Right lobe of liver (tissue), 6 donors: ENCODE results near the gene ABCA9. TPM values are rescaled to one million over a fixed set of nuclear protein-coding genes. Genes with fewer than 3 reads are reported as not detected.
"Not testable (repeated sequence)": the region's sequence is repeated elsewhere in the genome, so short reads cannot be mapped to it uniquely, and the experiment has no call there.

Experiments
- ATAC-seq, 4 donors: fragments of 200-7000 bp; cut with Tn5 transposase; one replicate each; pipeline ENCODE4 v1.9.1; 2020; ENCODE audit warnings: mild to moderate bottlenecking in 4 of 4, moderate library complexity in 4 of 4
- DNase-seq, 3 donors: peaks; one replicate each; pipeline ENCODE4 v3.0.0-alpha.2; 2020
- H3K27ac ChIP-seq, 3 donors: fragments of 200-600 bp; one replicate each; pipeline ENCODE4 v1.8.0; 2022
- H3K27me3 ChIP-seq, 2 donors: fragments of 200-600 bp; one replicate each; pipeline ENCODE4 v1.8.0; 2022
- H3K36me3 ChIP-seq, 4 donors: fragments of 200-600 bp; sonication (generic) in 1 of 4; one replicate each; pipeline versions ENCODE4 v1.5.1 to v1.8.0; 2017 to 2022; ENCODE audit warnings: control low read depth in 1 of 4
- H3K4me1 ChIP-seq, 4 donors: fragments of 200-600 bp; sonication (generic) in 1 of 4; one replicate each; pipeline versions ENCODE4 v1.5.1 to v1.8.0; 2017 to 2022; ENCODE audit warnings: control low read depth in 1 of 4
- H3K4me3 ChIP-seq, 3 donors: fragments of 200-600 bp; one replicate each; pipeline ENCODE4 v1.8.0; 2022
- H3K9me3 ChIP-seq, 4 donors: fragments of 200-600 bp; sonication (generic) in 1 of 4; one replicate each; pipeline versions ENCODE4 v1.5.1 to v1.8.0; 2017 to 2022; ENCODE audit warnings: control low read depth in 1 of 4
- CTCF ChIP-seq, 4 donors: fragments of 200-600 bp in 3 of 4; fragments of 450-650 bp in 1 of 4; IDR thresholded peaks; one replicate each; pipeline versions ENCODE4 v1.5.1 to v1.8.0; 2016 to 2022; ENCODE audit warnings: antibody characterized with exemption in 4 of 4, mild to moderate bottlenecking in 2 of 4
- POLR2A ChIP-seq: fragments of 450-650 bp; IDR thresholded peaks from one replicate; pipeline ENCODE4 v1.6.1; 2017; ENCODE audit warnings: antibody characterized with exemption, mild to moderate bottlenecking
- WGBS: methylation state at CpG from one replicate; pipeline ENCODE4 v1.1.6; 2018; ENCODE audit warnings: low coverage, low lambda C conversion rate; ENCODE audit not compliant: insufficient coverage; ENCODE audit errors: missing lambda C conversion rate; 5-methylcytosine and 5-hydroxymethylcytosine counted together
- intact Hi-C, 2 donors: fragments of 100-400 bp; cut with DNase I; formaldehyde crosslinking; loops; one replicate each; pipeline versions ENCODE4 v1.11.2 to v1.14.1; 2022
- total RNA-seq, 6 experiments: library from RNA; depleted of rRNA in 2 of 6; stranded (reverse); fragments of >200 nt in 2 of 6; fragmentation: NEBNext Ultra II Directional in 3 of 6; extraction: Animal tissue kit (Norgen Biotek cat#: 25700) in 3 of 6; gene quantifications; one replicate each; pipeline versions ENCODE4 v1.1.0 to v1.2.4, GENCODE V29; 2016 to 2023
- donor health status: DM: no; HTN: yes; CAD: no.
- donor health status: DM: no; HTN: no; CAD: no.
- donor health status: DM: no; HTN: no; CAD: no.
- donor health status: DM: no; HTN: yes; CAD: no.
- donor health status: DM: no; HTN: yes; CAD: no.

ABCA9 gene
- total RNA-seq, 6 experiments from 2014 or later = 4.9 to 19.4 (median 8.8) TPM

GRCh38 chr17:68972119-68972704 is 88.5 kb downstream of the ABCA9 start:
- Histone ChIP-seq H3K27ac (peak overlapping the region in 2 of 3 donors; percentile 35 to 53), H3K9me3 (no peaks in the 10 kb centered on the region), H3K4me3 (no peak overlapping the region), H3K4me1 (peaks cover 0 to 6% (median 0%) of the 10 kb centered on the region in 4 donors), H3K27me3 (no peaks in the 10 kb centered on the region), H3K36me3 (peaks cover 0 to 26% (median 1%) of the 10 kb centered on the region in 4 donors)
- DNase-seq (no peak), ATAC-seq (peak; percentile 81 to 91 (median 86))
- TF ChIP-seq CTCF (IDR thresholded peaks at IDR 0.05) (peak; percentile 69 to 82 (median 76)), POLR2A (no peak)
- WGBS = 44% methylated on average over 4 of the region's 4 CpGs
- intact Hi-C loops = no loop called here

- Histone ChIP-seq H3K9me3 (no peaks in the 10 kb centered on the region), H3K27me3 (no peaks in the 10 kb centered on the region), H3K36me3 (no peaks in the 10 kb centered on the region), H3K27ac (no peak overlapping the region), H3K4me1 (peaks cover 0 to 6% (median 0%) of the 10 kb centered on the region in 4 donors), H3K4me3 (no peak overlapping the region)
- 68% methylated on average over 5 of the region's 5 CpGs for WGBS
- intact Hi-C loops = no loop called here
- TF ChIP-seq CTCF (IDR thresholded peaks at IDR 0.05) = no peak
- no peak for TF ChIP-seq POLR2A
- no peak for ATAC-seq
- no peak for DNase-seq
These were observed 91.6 kb downstream of the ABCA9 start for GRCh38 chr17:68969101-68969500.

GRCh38 chr17:68963958-68964357 is 96.8 kb downstream of the ABCA9 start:
- 83% methylated on average over 3 of the region's 4 CpGs for WGBS
- no peak overlapping the region for H3K4me3 ChIP-seq
- H3K4me1 ChIP-seq = no peaks in the 10 kb centered on the region
- no peak for ATAC-seq
- H3K27me3 ChIP-seq = no peaks in the 10 kb centered on the region
- no peaks in the 10 kb centered on the region for H3K9me3 ChIP-seq
- DNase-seq = no peak
- no peak for TF ChIP-seq CTCF (IDR thresholded peaks at IDR 0.05)
- no peak for TF ChIP-seq POLR2A
- no peaks in the 10 kb centered on the region for H3K36me3 ChIP-seq
- no peak overlapping the region for H3K27ac ChIP-seq
- intact Hi-C loops = no loop called here

GRCh38 chr17:68961214-68961882 is 99.4 kb downstream of the ABCA9 start:
- intact Hi-C loops = no loop called here

GRCh38 chr17:68959117-68959516 is 101.6 kb downstream of the ABCA9 start:
- H3K27me3 ChIP-seq, ATAC-seq, H3K27ac ChIP-seq, intact Hi-C loops, DNase-seq, H3K9me3 ChIP-seq, H3K4me3 ChIP-seq, H3K36me3 ChIP-seq, H3K4me1 ChIP-seq: not testable (repeated sequence)
- WGBS = 100% methylated on average over 2 of the region's 2 CpGs

More at GRCh38 chr17:68961214-68961882, 99.4 kb downstream of the ABCA9 start:
- 70% methylated on average over 7 of the region's 9 CpGs for WGBS
- H3K4me3 ChIP-seq = no peak overlapping the region
- H3K27ac ChIP-seq = no peak overlapping the region
- no peaks in the 10 kb centered on the region for H3K4me1 ChIP-seq
- H3K9me3 ChIP-seq = no peaks in the 10 kb centered on the region
- DNase-seq (no peak), ATAC-seq (no peak)
- no peaks in the 10 kb centered on the region for H3K27me3 ChIP-seq
- TF ChIP-seq POLR2A (no peak), CTCF (IDR thresholded peaks at IDR 0.05) (no peak)
- H3K36me3 ChIP-seq = no peaks in the 10 kb centered on the region
